22Rv1 (cell line): ENCODE results near the gene TSC22D1.

Experiments used
- CTCF ChIP-seq: fragments of 450-650 bp; IDR thresholded peaks from 2 replicates; pipeline ENCODE4 v1.5.1; 2017; ENCODE audit warnings: mild to moderate bottlenecking
- ZFX ChIP-seq: fragments of 450-650 bp; IDR thresholded peaks from 2 replicates; pipeline ENCODE4 v1.6.1; 2017; ENCODE audit warnings: antibody characterized with exemption, borderline replicate concordance

- TF ChIP-seq CTCF (no peak), ZFX (no peak)
These were observed 68.5 kb downstream of the TSC22D1 start for GRCh38 chr13:44507639-44508038.
